GM06990 (cell line): ENCODE data around the gene GABRG3.

Experiments
- DNase-seq: peaks from one replicate; pipeline ENCODE4 v3.0.0-alpha.2; 2011; ENCODE audit not compliant: insufficient read length; ENCODE audit errors: extremely low read depth
- H3K27me3 ChIP-seq: replicated peaks from 2 replicates; pipeline ENCODE4 v1.6.0; 2011; ENCODE audit warnings: low read length; ENCODE audit not compliant: control insufficient read depth, insufficient read depth
- H3K36me3 ChIP-seq: 2 replicates; pipeline ENCODE4 v1.5.1; 2011; ENCODE audit warnings: low read length; ENCODE audit not compliant: control insufficient read depth, insufficient read depth
- H3K4me3 ChIP-seq: replicated peaks from 2 replicates; pipeline ENCODE4 v1.5.1; 2011; ENCODE audit warnings: low read depth, mild to moderate bottlenecking, control low read depth, low read length
- TF ChIP-seq, protein P1 (sequence below): IDR thresholded peaks from 2 replicates; pipeline ENCODE4 v1.5.1; 2011; ENCODE audit warnings: low read length, control low read depth, mild to moderate bottlenecking, inconsistent platforms; ENCODE audit not compliant: insufficient read depth, poor library complexity, severe bottlenecking

The GABRG3 gene

DNA sequence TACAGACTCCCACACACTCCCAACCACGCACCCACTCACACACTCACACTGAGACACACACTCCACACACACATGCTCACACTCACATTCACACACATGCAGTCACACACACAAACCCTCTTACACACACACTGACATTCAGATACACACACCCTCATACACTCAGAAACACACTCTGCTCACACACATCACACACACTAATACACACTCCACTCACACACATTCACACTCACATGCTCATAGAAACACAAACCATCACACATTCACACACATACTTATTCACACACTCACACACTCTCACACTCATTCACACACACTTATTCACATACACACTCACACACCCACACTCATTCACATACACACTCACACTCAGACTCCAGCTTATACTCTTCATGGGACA is 618.8 kb downstream of the GABRG3 start:
- TF ChIP-seq, protein P1, sequence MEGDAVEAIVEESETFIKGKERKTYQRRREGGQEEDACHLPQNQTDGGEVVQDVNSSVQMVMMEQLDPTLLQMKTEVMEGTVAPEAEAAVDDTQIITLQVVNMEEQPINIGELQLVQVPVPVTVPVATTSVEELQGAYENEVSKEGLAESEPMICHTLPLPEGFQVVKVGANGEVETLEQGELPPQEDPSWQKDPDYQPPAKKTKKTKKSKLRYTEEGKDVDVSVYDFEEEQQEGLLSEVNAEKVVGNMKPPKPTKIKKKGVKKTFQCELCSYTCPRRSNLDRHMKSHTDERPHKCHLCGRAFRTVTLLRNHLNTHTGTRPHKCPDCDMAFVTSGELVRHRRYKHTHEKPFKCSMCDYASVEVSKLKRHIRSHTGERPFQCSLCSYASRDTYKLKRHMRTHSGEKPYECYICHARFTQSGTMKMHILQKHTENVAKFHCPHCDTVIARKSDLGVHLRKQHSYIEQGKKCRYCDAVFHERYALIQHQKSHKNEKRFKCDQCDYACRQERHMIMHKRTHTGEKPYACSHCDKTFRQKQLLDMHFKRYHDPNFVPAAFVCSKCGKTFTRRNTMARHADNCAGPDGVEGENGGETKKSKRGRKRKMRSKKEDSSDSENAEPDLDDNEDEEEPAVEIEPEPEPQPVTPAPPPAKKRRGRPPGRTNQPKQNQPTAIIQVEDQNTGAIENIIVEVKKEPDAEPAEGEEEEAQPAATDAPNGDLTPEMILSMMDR = no peak
- H3K36me3 ChIP-seq = no peaks in the 10 kb centered on the region
- H3K4me3 ChIP-seq = no peak overlapping the region
- no peaks in the 10 kb centered on the region for H3K27me3 ChIP-seq
- no peak for DNase-seq
